Fibroblast of lung (primary cell): ENCODE measurements around the gene TFAM. TPM values are rescaled to one million over a fixed set of nuclear protein-coding genes. Genes with fewer than 3 reads are reported as not detected.
A peak's percentile ranks its signal among the peaks of the same experiment; 100 is the strongest.

Source experiments
- DNase-seq, 2 donors: peaks; one replicate each; pipeline versions ENCODE4 v3.0.0 to v3.0.0-alpha.2; 2010; ENCODE audit warnings: low read depth in 2 of 2
- H2AFZ ChIP-seq: 2 replicates; pipeline ENCODE4 v1.5.1; 2012; ENCODE audit warnings: low read length, control low read depth, inconsistent platforms
- H3K27ac ChIP-seq: 2 replicates; pipeline ENCODE4 v1.5.1; 2011; ENCODE audit warnings: low read length, control low read depth; ENCODE audit not compliant: insufficient read depth
- H3K27me3 ChIP-seq: 2 replicates; pipeline ENCODE4 v1.5.1; 2011; ENCODE audit warnings: mild to moderate bottlenecking, low read length; ENCODE audit not compliant: control insufficient read depth, insufficient read depth
- H3K36me3 ChIP-seq: 2 replicates; pipeline ENCODE4 v1.5.1; 2011; ENCODE audit warnings: low read length; ENCODE audit not compliant: control insufficient read depth, insufficient read depth
- H3K4me1 ChIP-seq: 2 replicates; pipeline ENCODE4 v1.5.1; 2011; ENCODE audit warnings: low read length; ENCODE audit not compliant: control insufficient read depth, insufficient read depth; ENCODE audit errors: extremely low read depth
- H3K4me2 ChIP-seq: 2 replicates; pipeline ENCODE4 v1.5.1; 2011; ENCODE audit warnings: low read length, control low read depth; ENCODE audit not compliant: insufficient read depth; ENCODE audit errors: extremely low read depth
- H3K4me3 ChIP-seq, 4 experiments: fragments of 200-600 bp in 1 of 4; sonication (generic) in 1 of 4; replicated peaks in 1 of 4; 2 replicates each; pipeline ENCODE4 v1.5.1; 2011 to 2016; ENCODE audit warnings: low read length in 4 of 4, low read depth in 3 of 4, mild to moderate bottlenecking in 3 of 4, control low read depth in 2 of 4, inconsistent platforms in 1 of 4, mixed read lengths in 1 of 4; ENCODE audit not compliant: insufficient read depth in 1 of 4; ENCODE audit errors: control extremely low read depth in 1 of 4
- H3K79me2 ChIP-seq: 2 replicates; pipeline ENCODE4 v1.5.1; 2012; ENCODE audit warnings: mild to moderate bottlenecking, low read length, inconsistent platforms; ENCODE audit not compliant: control insufficient read depth, insufficient read depth
- H3K9ac ChIP-seq: 2 replicates; pipeline ENCODE4 v1.5.1; 2011; ENCODE audit warnings: mild to moderate bottlenecking, low read length, control low read depth; ENCODE audit not compliant: insufficient read depth
- H3K9me3 ChIP-seq: 2 replicates; pipeline ENCODE4 v1.5.1; 2012; ENCODE audit warnings: low read depth, low read length; ENCODE audit not compliant: control insufficient read depth, insufficient read depth
- H4K20me1 ChIP-seq: 2 replicates; pipeline ENCODE4 v1.5.1; 2011; ENCODE audit warnings: low read length; ENCODE audit not compliant: control insufficient read depth, insufficient read depth; ENCODE audit errors: extremely low read depth
- CTCF ChIP-seq, 2 donors: IDR thresholded peaks in 1 of 2; conservative IDR thresholded peaks in 1 of 2; 1 replicate in 1 of 2; 2 replicates in 1 of 2; pipeline ENCODE4 v1.5.1; 2011 to 2012; ENCODE audit warnings: low read length in 2 of 2, control low read depth in 1 of 2, inconsistent platforms in 1 of 2, low read depth in 1 of 2, mild to moderate bottlenecking in 1 of 2
- EZH2 ChIP-seq: IDR thresholded peaks from 2 replicates; pipeline ENCODE4 v1.5.1; 2012; ENCODE audit warnings: low read length, control low read depth, mild to moderate bottlenecking; ENCODE audit errors: missing control alignments
- polyA minus RNA-seq: library from RNA; depleted of rRNA, polyadenylated mRNA; stranded (reverse); fragments of >200 nt; gene quantifications from 2 replicates; pipeline ENCODE4 v1.2.3, GENCODE V29; 2011; ENCODE audit warnings: low replicate concordance
- polyA plus RNA-seq, 2 donors: library from polyadenylated mRNA; depleted of rRNA in 1 of 2; stranded (reverse) in 1 of 2; unstranded in 1 of 2; fragments of >200 nt; gene quantifications; 2 replicates each; pipeline ENCODE4 v1.2.1, GENCODE V29; 2011 to 2012; ENCODE audit warnings: missing spikeins in 1 of 2
- total RNA-seq: library from RNA; depleted of rRNA; stranded (reverse); fragments of >200 nt; gene quantifications from 2 replicates; pipeline ENCODE4 v1.2.1, GENCODE V29; 2014

Gene TFAM
- total RNA-seq: 19.5 and 21.1 TPM in 2 replicates
- 14.9 and 20.1 TPM in 2 replicates for polyA plus RNA-seq
- polyA plus RNA-seq (2012): 16.7 and 26.4 TPM in 2 replicates
- polyA minus RNA-seq: 5.7 and 11.2 TPM in 2 replicates

- Histone ChIP-seq H3K4me2 (peak within 1 kb of the TSS; percentile 96), H3K4me1 (peaks cover 3% of the 10 kb centered on the region), H3K79me2 (peaks cover 26% of the 10 kb centered on the region), H2AFZ (peak within 1 kb of the TSS; percentile 99), H3K9ac (peak within 1 kb of the TSS; percentile 92), H3K9me3 (no peaks in the 10 kb centered on the region), H3K27ac (peak within 1 kb of the TSS; percentile 92), H3K36me3 (peaks cover 3% of the 10 kb centered on the region), H4K20me1 (no peaks in the 10 kb centered on the region), H3K4me3 (peak within 1 kb of the TSS; percentile 86 to 100 (median 95)), H3K27me3 (no peaks in the 10 kb centered on the region)
- peak; percentile 89 to 94 for DNase-seq
- TF ChIP-seq EZH2: no peak
- TF ChIP-seq CTCF (conservative IDR thresholded peaks at IDR 0.05 in 1 of 2, IDR thresholded peaks at IDR 0.05 in 1 of 2; ENCODE audit: low read depth in 1 of 2, low read length in 2 of 2): peak; percentile 24 to 37
Measured at GRCh38 chr10:58384999-58385783, at the start of gene TFAM. Gene TFAM (plus strand): TSS chr10:58385410. CDS start chr10:58385548, 138 bp downstream.

GRCh38 chr10:58336242-58336641 lies 49.0 kb upstream of the TFAM start:
- peak overlapping the region; percentile 69 for H3K4me2 ChIP-seq
- DNase-seq: no peak
- H3K27me3 ChIP-seq: peaks cover 4% of the 10 kb centered on the region
- no peaks in the 10 kb centered on the region for H3K9me3 ChIP-seq
- TF ChIP-seq EZH2 (no peak), CTCF (conservative IDR thresholded peaks at IDR 0.05 in 1 of 2, IDR thresholded peaks at IDR 0.05 in 1 of 2; ENCODE audit: low read depth in 1 of 2, low read length in 2 of 2) (no peak)
- H3K79me2 ChIP-seq: no peaks in the 10 kb centered on the region
- H3K4me1 ChIP-seq: no peaks in the 10 kb centered on the region
- H3K4me3 ChIP-seq: peak overlapping the region; percentile 80 to 94 (median 84)
- no peaks in the 10 kb centered on the region for H3K36me3 ChIP-seq
- H3K27ac ChIP-seq: no peak overlapping the region
- no peaks in the 10 kb centered on the region for H4K20me1 ChIP-seq
- H3K9ac ChIP-seq: no peak overlapping the region
- no peak overlapping the region for H2AFZ ChIP-seq

GRCh38 chr10:58341422-58341821 lies 43.8 kb upstream of the TFAM start:
- no peak for DNase-seq
- Histone ChIP-seq H3K79me2 (no peaks in the 10 kb centered on the region), H3K9ac (no peak overlapping the region), H3K4me3 (no peak overlapping the region), H3K36me3 (no peaks in the 10 kb centered on the region), H3K4me1 (no peaks in the 10 kb centered on the region), H4K20me1 (no peaks in the 10 kb centered on the region), H3K4me2 (no peak overlapping the region), H2AFZ (no peak overlapping the region), H3K27me3 (no peaks in the 10 kb centered on the region), H3K27ac (no peak overlapping the region), H3K9me3 (no peaks in the 10 kb centered on the region)
- TF ChIP-seq EZH2: no peak
- no peak for TF ChIP-seq CTCF (conservative IDR thresholded peaks at IDR 0.05 in 1 of 2, IDR thresholded peaks at IDR 0.05 in 1 of 2; ENCODE audit: low read depth in 1 of 2, low read length in 2 of 2)
